ENCODE measurements around the gene SAC3D1.
"Not testable (repeated sequence)": the region's sequence is repeated elsewhere in the genome, so short reads cannot be mapped to it uniquely, and the experiment has no call there.

Gene SAC3D1

DNA sequence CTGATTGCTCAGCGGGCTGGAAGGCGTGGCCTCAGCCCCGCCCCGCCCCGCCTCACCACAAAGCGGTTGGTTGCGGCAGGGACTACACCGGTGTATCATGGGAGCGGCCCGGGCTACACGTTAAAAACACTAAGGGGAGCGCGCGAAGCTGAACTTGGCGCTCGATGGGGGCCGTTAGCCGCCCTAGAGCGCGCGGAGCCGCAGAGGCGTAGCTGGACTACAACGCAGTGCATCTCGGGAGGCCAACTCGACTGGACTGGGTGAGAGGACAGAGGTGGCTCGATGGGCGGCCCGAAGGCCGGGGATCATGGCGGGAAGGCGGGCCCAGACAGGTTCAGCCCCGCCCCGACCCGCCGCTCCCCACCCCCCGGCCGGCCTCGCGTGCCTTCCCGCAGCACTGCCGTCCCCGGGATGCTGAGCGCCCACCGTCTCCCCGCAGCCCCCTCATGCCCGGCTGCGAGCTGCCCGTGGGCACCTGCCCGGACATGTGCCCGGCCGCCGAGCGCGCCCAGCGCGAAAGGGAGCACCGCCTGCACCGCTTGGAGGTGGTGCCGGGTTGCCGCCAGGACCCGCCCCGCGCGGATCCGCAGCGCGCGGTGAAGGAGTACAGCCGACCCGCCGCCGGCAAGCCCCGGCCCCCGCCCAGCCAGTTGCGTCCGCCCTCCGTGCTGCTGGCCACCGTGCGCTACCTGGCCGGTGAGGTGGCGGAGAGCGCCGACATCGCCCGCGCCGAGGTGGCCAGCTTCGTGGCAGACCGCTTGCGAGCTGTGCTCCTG, at the start of gene SAC3D1:
Gene SAC3D1, plus strand, starts transcription at position 364 of the 776 bp plus-strand sequence. Its CDS starts 83 bp downstream, at position 447.
- DNase-seq (ENCODE audit: low read depth, low spot score): peak; percentile 96

DNA sequence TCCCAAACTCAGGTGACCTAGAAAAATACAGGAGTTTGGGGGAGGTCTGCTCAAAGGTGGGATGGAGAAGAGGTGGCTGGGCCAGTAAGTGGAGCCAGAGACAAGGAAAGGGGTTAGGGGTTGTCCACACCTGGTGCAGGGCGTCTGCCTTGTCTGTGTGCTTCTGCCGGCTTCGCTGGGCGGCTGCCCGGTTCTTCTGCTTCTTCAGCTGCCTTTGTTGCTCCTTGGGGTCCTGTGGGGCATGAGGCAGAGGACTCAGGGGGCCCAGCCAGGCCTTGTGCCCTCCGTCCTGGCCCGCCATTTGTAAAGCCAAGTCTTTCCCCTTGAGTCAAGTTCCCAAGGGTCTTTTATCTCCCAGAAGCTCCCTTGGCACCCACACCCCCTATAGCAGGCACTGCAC, 46.7 kb upstream of the SAC3D1 start:
- DNase-seq (ENCODE audit: low read depth, low spot score): no peak

DNA sequence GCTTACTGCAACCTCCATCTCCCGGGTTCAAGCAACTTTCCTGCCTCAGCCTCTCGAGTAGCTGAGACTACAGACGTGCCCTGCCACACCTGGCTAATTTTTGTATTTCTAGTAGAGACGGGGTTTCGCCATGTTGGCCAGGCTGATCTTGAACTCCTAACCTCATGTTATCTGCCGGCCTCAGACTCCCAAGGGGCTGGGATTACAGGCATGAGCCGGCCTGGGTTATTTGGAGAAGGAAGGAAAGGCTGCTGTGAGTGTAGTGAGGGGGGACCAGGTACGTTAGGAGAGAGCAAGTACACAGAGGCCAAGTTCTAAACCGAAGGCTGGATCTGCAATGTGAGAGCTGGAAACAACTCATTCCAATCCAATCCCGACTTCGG, 44.7 kb upstream of the SAC3D1 start:
- no peak for DNase-seq (ENCODE audit: low read depth, low spot score)

DNA sequence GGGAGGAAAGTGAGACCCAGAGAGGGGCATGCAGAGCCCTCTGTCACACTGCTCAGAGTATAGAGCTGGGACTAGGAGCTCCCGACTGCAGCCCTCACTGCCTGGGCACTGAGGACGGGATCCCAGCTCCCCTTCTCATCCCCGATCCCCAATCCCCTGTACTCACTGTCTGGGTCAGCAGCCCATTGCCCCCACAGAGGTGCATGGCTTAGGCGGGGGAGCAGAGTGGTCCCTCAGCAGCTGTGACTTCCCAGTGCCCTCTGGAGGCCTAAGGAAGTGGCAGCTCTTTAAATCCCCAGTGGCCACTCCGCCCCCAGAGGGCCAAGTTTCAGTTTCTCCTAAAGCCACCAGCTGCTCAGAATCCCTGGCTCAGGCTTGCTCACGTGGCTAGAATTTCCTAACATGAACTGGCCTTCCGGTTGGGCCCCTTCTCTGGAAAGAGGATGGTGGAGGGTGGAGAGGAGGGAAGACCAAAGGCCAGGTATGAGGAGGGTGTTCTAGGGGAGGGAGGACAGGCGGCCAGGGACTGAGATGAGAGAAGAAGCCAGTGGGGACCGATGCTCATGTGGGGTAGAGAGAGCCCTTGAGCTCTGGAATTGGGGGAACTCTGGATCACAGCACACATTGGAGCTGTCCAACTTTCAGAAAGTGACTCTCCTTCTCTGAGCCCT, 44.2 kb upstream of the SAC3D1 start, which contains the start of gene BATF2:
Gene BATF2, minus strand, starts transcription at position 262 of the 671 bp plus-strand sequence. Its CDS starts 57 bp downstream, at position 205.
- DNase-seq (ENCODE audit: low read depth, low spot score): peak; percentile 60

DNA sequence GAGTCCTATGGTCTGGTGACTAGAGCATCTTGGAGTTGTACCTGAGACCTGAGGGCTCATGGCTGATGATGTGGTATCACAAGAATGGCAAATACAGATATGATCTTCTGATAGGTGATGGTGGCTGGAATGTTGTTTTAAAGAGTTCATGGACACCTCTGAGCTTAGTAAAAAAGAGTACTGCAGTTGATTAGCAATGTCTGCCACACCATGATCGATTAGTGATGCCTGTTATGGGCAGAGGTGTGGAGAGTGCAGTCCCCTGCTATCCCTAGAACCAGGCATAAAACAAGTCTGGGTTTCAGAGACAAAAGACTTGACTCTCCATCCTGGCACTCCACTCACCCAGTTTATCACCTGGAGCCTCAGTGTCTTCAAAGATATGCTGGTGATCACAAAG, 42.9 kb upstream of the SAC3D1 start:
- DNase-seq (ENCODE audit: low read depth, low spot score): no peak

DNA sequence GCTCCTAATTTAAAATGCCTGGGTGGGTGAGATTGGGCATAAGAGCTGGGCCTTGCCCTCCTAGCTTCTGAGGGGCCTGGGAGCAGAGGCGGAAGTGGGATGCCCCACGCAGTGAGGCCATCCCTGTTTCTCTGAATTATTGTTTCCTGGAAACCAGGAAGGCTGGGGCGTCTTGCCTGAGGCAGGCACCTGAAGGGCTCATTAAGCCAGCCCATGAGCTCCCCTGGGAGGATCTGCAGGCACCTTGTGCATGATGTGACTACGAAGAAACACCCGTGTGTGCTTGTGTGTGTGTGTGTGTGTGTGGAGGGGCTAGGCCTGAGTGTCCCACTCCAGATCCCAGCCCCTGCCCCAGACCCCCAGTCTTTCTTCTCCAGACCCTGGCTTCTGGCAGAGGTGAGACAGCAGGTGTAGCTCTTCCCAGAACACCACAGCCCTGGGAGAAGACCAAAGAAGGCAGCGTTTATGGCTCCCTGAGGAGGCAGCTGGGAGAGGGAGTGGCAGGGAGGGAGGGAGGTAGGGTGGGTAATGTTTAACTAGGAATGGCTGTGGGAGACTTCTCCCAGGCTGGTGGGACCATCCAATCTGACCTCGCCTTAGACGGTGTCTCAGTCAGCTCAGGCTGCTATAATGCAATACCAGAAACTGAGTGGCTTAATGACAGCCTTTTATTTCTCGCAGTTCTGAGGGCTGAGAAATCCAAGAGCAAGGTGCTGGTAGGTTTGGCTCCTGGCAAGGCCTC, 42.1 kb upstream of the SAC3D1 start:
- DNase-seq (ENCODE audit: low read depth, low spot score): no peak

DNA sequence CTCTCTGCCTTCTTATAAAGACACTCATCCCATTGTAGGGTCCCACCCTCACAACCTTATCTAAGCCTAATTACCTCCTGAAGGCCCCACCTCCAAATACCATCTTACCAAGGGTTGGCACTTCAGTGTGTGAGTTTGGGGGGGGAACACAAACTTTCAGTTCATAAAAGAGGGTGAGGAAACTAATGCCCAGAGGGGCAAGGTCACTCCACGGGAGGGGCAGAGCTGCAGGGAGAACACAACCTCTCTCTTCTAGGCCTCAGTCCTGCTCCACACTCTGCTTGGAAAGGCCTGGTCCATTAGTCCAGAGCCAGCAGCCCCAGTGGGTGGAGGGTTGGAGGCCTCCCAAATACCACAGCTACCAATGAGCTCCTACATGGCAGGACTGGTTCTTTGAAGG, 41.5 kb upstream of the SAC3D1 start:
- DNase-seq (ENCODE audit: low read depth, low spot score): no peak

DNA sequence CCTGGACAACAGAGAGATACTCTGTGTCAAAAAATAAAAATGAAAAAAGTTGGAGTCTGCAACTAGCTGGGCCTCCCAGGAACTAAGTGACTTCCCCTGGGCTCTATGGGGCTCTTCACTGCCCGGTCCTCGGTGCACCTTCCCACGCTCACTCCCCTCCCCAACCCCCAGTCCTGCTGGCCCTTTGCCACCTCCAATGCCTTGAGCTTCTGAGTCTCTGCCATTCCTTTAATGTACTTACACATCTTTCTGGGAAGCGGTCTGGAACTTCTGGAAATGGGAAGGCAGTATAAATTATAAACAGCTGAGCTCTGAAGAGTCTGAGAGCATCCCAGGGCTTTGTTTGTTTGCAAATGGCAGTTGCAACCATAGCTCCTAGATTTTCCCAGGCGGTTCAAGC, 38.3 kb upstream of the SAC3D1 start:
- no peak for DNase-seq (ENCODE audit: low read depth, low spot score)

DNA sequence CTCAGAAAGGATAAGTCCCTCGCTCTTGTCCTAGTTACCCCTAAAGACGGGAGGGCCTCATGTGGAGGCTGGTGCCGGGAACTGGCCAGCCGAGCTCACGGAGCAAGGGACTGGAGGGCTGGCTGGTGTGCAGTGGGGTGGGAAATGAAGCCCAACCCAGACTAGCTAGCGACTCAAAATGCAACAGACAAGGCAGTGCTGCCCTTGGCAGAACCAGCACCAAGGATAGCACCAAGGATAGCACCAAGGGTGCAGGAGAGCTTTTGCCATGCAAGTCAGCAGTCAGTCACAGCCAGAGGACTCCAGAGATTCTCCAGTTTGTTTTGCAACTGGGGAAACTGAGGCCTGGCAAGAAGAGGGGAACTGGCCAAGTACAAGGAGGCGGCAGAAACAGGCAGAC, 37.7 kb upstream of the SAC3D1 start:
- DNase-seq (ENCODE audit: low read depth, low spot score): peak; percentile 65

DNA sequence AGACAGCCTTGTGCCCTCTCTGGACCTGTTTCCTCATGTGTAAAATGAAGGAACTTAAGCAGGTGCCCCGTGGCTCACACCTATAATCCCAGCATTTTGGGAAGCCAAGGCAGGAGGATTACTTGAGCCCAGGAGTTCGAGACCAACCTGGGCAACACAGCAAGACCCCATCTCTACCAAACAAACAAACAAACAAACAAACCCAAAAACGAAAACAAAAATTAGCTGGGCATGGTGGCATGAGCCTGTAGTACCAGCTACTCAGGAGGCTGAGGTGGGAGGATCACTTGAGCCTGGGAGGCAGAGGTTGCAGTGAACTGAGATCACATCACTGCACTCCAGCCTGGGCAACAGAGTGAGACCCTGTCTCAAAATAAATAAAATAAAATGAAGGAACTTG, 37.0 kb upstream of the SAC3D1 start:
- DNase-seq (ENCODE audit: low read depth, low spot score): not testable (repeated sequence)

DNA sequence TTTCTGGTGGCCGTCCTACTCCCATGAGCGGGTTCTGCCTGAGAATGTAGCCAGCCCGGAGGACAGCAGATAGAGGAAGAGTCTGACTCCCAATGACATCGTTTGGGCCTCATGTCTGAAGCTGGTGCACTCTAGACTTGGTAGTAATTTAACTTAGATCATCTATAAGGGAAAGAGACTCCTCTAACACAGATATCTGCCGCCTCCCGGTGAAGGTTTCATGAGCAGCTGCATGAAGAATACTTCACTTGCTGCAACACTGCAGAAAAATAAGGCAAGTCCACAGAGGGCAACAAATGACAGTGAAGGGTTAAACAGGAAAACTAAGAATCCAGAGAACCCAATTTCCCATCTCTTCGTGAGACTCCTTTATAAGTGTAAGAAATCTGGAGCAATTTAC, 33.0 kb upstream of the SAC3D1 start:
- DNase-seq (ENCODE audit: low read depth, low spot score): no peak

DNA sequence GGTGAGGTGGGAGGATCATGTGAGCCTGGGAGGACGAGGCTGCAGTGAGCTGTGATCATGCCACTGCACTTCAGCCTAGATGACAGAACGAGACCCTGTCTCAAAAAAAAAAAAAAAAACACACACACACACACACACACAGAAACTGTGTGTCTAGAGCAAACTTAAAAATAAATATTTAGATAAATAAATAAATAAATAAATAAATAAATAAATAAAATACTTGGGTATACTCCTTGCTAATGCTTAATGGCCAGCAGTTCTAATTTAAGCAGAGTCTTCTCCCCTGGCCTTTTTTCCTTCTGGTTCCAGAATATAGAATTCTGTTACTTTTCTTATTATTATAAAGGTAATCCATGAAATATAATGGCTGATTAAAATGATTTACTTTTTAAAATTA, 32.1 kb upstream of the SAC3D1 start:
- DNase-seq (ENCODE audit: low read depth, low spot score): no peak

DNA sequence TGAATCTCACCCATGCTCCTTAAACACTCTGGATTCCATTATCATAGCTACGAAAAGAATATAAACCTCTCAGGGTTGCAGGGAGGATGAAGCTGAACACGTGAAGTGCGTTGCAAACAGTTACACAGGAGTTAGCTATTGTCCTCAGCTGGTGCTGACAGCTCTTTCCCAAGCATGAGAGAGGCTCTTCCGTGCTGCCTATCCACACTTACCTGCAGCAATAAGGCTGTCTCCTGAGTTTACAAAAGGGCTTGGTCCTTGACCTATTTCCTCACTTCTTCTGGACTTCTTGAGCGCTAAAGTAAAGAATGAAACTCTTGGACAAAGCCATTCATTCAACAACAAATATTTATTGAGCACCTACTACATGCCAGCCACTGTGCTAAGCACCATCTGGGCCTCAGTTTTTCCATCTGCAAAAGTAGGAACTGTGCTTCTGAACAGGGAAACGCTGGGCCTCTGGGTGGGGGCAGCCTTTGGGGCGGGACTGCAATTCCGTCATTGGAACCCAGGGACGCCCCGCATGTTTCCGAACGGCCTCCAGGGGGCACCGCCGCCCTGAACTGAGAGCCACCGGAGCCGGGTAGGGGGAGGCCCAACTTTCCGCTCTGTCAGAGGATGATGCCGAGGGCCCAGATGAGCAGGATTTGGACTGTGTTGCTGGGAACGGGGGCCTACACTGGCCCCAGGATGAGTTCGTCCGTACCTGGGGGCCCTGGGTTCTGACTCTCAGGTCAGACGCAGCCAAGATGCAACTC, 27.7 kb upstream of the SAC3D1 start:
- peak; percentile 94 for DNase-seq (ENCODE audit: low read depth, low spot score)

DNA sequence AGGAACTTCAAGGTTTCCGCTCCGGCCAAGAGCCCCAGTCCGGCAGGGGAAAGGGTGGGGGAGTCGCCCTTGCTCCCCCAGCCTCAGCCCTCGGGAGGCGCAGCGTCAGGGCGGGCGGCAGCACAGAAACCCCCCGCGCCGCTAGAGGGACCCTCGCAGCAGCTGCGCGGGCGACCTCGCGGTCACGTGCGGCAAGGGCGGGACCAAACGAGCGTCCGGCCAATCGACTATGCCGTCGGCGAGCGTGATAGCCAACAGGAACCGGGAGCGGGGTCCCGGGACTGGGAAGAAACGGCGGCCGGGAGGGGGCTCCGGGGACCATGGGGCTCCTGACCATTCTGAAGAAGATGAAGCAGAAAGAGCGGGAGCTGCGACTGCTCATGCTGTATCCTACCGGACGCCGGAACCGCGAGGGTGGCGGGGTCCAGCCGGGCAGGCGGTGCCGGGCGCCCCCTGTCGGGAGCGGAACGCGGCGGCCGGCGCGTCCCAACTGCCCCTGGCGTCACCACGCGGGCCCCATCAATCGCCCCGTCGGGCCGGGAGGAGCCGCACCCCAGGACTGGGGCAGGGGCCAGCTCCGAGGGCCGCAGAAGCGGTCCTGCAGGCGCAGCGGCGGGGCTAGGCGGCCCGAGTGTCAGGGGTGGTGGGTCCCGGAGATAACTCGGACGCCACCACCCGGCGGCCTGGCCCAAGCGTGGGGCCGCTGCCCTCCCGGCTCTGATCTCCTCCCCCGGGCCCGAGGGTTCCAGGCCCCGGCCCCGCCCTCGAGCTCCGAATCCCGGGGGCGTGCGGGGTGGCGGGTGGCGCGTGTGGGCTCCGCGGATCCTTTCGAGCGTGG, 26.9 kb upstream of the SAC3D1 start, which contains the start of gene ARL2:
Gene ARL2, plus strand, starts transcription at position 273 of the 838 bp plus-strand sequence. Its CDS starts 48 bp downstream, at position 321.
- DNase-seq (ENCODE audit: low read depth, low spot score): peak; percentile 96

DNA sequence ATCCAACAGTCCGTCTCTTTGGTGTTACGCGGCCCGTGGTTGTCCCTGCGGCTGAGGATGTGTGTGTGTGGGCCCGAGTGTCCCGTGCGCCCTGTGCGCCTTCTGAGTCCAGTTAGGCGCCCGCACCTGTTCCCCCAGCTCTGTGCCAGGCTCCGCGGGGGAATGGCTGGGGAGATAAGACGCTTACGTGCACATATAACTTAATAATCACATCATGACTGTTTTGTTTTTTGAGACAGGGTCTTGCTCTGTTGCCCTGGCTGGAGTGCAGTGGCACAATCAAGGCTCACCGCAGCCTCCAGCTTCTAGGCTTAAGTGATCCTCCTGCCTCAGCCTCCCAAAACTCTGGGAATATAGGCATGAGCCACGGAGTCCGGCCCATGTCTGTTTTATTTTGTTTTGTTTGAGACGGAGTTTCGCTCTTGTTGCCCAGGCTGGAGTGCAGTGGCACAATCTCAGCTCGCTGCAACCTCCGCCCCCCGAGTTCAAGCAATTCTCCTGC, 26.2 kb upstream of the SAC3D1 start:
- DNase-seq (ENCODE audit: low read depth, low spot score): no peak

DNA sequence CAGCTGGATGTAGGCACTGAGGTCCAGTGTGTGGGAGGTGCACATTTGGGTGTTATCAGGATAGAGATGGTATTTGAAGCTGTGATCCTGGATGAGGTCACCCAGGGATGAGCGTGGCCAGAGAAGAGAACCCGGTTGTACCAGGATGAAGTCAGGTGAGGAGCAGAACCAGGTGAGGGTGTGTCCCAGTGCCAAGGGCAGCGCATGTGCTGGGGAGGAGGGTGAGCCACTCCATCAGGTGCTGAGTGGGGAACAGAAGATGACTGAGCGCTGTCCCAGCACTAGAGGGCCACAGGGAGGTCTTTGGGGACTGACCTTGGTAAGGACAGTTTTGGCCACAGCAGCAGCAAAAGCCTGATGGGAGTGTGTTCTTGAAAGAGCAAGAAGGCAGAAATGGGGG, 24.3 kb upstream of the SAC3D1 start:
- no peak for DNase-seq (ENCODE audit: low read depth, low spot score)

DNA sequence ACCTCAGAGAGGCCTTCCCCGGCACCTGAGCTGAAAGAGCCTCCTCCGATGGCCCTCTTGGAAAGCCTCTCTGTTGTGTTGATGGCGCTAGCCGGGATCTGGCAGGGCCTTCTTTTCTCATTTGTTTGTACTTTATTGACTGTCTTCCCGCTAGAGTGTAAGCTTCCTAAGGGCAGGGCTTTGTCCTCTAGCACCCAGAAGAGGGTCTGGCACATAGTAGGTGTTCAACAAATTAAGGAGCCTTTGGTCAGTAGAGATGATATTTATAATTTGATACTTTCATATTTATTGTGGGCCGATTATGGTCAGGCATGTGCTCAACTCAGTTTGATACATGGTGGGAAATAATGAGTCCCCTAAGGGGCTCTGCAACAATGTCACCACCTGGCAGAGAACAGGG, 23.1 kb upstream of the SAC3D1 start:
- no peak for DNase-seq (ENCODE audit: low read depth, low spot score)

DNA sequence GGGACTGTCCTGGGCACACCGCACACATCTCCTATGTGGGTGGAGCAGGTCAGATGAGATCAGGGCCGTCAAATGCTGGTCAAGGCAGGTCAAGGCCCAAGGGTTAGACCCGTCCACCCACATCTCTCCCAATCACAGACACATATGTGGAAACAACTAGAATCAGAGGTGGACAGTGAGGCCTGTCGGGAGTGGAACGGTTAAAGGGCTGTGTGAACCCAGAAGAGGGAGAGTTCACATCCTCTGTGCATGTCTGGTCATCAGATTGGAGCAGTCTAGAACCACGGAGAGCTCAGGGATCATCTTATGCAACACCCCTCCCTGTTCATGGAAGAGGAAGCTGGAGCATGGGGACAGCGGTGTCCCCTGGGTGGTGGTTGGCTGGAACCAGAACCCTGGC, 21.2 kb upstream of the SAC3D1 start:
- no peak for DNase-seq (ENCODE audit: low read depth, low spot score)

DNA sequence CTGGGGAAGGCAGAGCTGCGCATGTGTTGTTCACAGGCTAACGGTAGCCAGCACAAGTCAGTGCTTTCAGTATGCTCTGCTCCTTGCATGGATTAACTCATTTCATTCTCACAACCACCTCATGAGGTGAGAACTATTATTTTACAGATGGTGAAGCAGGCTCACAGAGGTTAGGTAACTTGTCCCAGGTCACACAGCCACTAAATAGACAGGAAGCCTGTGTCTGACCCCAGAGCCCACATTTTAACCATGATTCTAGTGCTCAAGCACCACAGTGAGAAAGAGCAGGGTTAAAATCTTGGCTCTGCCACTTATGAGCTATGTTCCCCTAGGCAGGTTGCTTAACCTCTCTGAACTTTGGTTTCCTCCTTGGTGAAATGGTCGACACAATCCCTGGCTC, 20.0 kb upstream of the SAC3D1 start:
- DNase-seq (ENCODE audit: low read depth, low spot score): no peak

DNA sequence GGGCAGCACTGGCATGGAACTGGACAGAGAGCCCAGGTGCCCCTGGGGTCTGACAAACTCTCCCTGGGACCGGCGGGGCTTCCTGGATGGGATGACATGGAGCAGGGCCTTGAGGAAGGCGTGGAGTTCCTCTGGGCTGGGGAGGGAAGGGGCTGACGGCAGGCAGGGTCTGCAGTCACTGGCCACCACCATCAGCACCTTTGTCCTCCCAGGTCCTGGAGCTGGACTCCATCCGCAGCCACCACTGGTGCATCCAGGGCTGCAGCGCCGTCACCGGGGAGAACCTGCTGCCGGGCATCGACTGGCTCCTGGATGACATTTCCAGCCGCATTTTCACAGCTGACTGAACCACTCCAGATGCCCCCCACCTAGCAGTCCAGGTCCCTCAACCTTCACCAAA, 19.5 kb upstream of the SAC3D1 start:
- DNase-seq (ENCODE audit: low read depth, low spot score): no peak
